Measurements from ENCODE around the gene AP1S2.

DNA sequence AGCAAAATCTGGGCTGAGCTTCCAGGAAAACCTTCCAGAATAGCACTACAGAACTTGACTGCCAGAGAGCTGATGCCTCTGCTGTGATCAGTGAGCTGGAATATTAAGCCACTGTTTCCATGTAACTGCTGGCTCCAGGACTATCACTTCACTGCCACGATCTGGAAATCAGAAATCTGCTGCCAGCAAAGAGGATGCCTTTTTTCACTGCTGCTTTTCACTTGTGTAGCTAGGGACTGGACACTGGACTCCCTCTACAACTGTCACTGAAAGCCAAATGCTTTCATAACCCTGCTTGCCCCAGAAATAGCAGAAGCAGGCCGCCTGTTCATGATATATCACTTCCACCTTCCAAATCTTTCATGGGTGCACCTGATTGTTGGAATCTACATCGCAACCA, 9.4 kb upstream of the AP1S2 start:
- TF ChIP-seq CTCF (IDR thresholded peaks at IDR 0.05): no peak
- no peak for TF ChIP-seq NFIC (IDR thresholded peaks at IDR 0.05; ENCODE audit: borderline replicate concordance)
- no peak for TF ChIP-seq MAX (IDR thresholded peaks at IDR 0.05; ENCODE audit: low read depth)
- TF ChIP-seq FOSL2 (IDR thresholded peaks at IDR 0.05; ENCODE audit: borderline replicate concordance, low read depth): no peak

All from SK-N-SH (cell line).